HG02571 (cell line): ENCODE measurements around the gene CPNE8.
A peak's percentile ranks its signal among the peaks of the same experiment; 100 is the strongest.
"Not testable (repeated sequence)": the region's sequence is repeated elsewhere in the genome, so short reads cannot be mapped to it uniquely, and the experiment has no call there.

Source experiments
- ATAC-seq: cut with Tn5 transposase; IDR thresholded peaks from one replicate; pipeline ENCODE4 v1.9.1; 2021; ENCODE audit warnings: mild to moderate bottlenecking, moderate library complexity; ENCODE audit not compliant: unreplicated experiment

The CPNE8 gene

DNA sequence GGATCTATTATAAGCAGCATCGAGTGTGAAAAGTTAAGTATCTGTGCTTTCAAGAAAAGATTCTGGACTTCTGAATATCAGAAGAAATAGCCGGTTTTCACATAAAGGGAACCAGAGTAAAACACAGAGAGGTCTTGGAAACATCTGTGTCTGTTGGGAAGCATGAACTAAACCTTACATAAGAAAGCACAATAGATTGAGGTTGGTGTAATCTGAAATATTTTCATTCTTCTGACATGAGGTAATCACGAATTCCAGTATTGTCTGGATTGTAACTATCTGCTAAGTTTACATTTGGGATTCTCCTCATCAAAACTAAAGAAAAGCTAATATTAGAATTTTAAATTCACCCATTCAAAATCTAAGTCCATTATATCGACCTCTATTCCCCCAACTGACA is 161.3 kb downstream of the CPNE8 start:
- no peak for ATAC-seq

DNA sequence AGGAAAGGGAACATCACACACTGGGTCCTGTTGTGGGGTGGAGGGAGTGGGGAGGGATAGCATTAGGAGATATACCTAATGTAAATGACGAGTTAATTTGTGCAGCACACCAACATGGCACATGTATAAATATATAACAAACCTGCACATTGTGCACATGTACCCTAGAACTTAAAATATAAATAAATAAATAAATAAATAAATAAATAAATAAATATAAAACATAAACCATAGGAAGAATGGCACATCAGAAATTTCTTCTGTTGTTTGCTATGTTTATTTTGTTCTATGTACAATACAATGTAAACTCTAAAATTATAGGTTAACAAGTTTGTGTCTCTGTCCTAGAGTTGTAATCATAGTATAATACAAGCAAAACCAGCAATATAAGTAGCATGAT is 162.9 kb downstream of the CPNE8 start:
- ATAC-seq, result not testable (repeated sequence)

DNA sequence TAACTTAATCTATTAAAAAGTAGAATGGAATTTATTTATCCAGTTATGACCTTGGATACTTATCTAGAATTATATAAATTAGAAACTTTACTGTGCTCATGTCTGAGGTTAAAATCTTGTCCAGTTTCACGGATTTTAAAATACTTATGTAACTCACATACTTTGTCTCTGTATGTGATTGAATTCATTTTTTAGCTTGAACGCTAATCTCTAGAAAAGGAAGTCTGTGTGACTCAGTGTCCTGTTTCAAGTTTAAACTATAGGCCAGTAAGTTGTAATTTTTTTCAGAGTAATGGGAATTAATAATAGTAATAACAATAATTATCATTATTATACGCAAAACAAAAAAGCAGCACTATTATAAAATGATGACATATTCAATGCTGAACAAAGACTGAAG is 168.6 kb downstream of the CPNE8 start:
- no peak for ATAC-seq

DNA sequence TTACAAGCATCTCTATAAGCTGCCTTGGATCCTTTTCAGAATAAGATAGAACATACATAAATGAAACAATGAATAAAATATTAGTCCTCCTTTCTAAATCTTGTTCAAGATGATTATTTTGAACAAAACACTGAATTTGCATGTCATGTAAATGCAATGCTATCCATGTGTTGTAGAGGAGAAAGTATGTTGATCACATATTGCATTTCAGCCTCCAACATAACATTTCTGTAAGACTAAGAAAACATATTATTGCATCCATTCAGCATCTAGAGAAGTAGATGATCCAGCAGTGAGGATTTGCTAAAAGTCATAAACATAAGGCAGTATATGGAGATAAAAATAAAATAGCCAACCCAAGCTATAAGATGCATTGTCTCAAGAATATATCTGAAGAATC is 172.6 kb downstream of the CPNE8 start:
- no peak for ATAC-seq

DNA sequence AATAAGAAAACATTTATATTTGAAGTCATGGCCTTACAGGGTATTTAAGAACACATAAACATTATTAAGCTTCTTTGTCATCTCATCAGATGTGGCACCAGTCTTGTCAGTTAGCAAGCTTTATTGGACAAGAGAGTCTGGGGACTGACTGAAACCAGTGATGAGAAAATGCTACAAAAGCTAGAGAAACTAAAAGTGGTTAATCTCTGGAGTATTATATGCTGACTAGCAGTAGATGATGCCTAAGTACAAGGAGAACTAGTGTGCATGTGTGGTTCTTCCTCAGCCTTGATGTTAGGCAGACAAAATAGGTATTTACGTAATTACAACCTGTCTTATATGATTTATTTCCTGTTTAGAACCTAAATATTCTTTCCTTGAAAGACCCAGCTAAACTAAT is 176.5 kb downstream of the CPNE8 start:
- ATAC-seq, result no peak

DNA sequence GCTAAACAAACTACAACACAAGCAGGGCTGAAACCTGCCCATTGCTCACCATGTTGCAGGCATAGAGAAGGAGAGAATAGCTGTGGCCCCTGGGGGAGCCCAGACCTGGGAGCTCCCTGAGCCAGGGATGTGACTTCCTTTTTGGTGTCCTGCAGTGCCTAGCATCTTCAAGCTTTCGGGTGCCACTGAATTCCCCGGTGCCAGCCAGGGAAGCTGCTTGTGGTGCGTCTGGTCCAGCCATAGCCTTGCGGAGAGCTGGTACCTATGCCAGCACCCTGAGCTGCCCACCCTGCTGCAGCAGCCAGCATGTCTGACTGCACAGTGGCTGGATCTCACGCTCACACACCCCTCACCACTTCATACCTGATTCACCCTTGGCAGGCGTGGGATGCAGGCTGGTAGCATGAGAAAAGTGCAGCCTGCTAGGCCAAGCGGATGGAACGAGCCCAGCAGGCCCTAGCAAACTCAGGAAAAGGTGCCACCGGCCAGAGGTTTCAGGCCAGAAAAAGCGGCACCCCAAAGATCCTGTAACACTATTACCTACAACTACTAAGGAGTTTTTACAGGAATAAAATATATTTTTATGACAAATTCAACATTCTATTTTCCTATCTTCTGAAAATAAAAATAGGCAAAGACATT is 183.7 kb downstream of the CPNE8 start:
- no peak for ATAC-seq

DNA sequence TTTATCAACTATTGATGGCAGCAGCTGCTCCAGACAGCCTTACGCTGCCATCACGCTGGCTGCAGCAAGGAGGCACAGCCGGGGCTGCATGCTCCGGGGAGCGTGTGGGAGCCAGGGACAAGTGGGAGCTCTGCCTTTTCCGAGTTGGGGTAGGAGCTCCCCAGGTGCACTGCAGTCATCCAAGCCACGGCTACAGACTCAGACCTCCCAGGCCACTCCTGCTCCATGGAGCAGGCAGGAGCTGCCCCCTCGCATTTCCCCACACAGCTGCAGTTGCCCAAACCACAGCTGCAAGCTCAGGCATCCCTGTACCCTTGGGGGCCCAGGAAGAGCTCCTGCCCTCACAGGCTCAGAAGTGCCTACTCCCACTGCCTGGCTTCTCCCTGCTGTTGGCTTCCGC is 184.7 kb downstream of the CPNE8 start:
- ATAC-seq, result no peak

DNA sequence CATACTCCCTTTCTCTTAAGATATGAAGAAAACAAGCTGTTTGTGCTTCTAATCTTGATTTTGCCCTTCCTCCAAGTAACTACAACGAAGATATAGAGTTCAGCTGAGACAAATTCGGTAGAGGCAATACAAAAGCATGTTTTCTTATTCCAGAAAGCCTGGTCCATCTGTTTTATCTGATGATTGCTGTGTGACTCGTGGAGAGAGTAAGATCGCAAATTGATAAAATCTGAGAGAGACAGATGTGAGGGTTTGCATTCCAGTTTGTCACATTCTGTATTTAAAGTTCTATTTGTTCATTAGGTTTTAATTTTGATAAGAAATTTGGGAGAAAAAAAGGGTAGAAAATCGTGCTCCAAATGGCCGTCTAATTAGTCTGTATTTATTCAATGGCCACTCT is 192.1 kb downstream of the CPNE8 start:
- no peak for ATAC-seq

DNA sequence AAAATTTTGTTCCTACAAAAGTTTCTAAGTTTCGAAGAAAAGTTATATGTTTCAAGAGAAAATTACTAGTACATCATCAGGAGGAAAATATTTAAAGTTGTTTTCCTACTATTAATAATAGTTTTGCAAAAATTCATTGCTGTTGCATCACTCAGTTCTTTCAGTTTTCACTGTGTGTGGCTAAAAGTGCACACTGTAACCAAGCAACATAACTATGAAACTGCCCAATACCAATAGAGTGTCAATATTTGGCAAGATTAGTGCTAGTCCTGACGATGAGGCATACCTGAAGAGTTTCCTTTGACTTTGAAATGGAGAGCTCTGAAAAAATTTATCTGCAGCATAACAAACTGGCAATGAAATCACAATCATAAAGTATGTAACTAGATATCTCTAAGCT is 194.3 kb downstream of the CPNE8 start:
- peak; percentile 87 for ATAC-seq

DNA sequence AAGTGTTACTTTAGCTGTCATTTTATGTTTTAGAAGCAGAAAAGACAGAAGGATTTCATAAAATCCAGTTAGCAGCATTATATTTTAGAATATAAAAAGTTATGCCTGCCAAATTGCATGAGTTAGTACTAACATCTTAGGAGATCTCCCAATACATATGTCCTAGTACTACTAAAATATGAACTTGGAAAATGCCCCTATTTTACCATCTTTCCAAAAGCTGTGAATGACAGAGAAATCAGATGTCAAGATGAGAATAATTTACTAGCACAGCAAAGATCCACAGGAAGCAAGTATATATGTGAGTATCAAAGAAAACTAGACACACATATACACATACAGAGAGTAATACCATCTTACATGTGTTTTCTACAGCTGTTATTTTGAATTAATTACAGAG is 196.9 kb downstream of the CPNE8 start:
- no peak for ATAC-seq

DNA sequence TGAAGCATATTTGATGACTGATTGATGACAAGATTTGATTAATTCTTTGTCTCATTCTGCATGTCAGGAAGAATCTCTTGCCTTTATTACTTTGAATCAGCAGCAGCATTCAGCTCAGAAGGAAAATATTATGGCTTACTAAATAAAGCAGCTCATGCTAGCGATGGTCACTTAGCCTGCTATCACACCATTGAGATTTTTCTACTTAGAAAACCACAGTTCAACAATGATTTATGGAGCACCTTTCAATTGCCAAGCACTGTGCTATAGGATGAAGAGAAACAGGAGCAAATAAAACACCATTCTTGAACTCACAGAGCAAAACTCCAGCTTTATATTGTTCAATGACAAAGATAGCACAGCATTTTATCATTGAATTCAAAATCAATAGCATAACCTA is 197.7 kb downstream of the CPNE8 start:
- no peak for ATAC-seq

DNA sequence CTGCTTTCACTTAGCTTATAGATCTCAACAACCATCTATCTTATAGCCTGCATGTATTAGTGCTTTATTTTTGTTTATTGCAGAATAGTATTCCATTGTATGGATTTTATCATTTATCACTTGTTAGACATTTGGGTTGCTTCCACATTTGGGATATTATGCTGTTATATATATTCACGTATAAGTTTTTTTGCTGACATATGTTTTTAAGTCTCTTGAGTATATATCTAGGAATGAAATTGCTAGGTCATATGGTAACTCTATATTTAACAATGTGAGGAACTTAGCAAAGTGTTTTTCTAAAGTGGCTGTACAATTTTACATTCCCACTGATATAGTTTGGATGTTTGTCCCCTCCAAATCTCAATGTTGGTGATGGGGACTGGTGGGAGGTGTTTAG is 208.1 kb downstream of the CPNE8 start:
- ATAC-seq, result no peak

DNA sequence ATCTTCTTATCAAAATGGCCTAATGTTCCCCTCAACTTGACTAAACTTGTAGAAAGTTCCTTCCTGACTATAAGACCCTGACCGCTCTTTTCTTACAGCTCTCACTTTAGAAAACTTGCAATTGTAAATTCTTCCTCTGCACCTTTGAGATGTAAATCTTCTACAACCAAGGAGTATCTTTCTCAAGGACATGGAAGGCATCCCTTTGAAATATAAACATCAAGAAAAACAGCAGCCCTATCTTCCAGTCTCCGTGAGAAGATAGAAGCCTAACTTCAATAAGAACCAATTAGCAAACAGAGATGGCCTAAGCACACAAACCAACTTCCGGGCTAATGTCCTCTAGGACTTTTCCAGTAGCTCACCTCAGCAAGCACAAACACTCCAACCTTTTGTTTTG is 210.3 kb downstream of the CPNE8 start:
- ATAC-seq, result no peak

DNA sequence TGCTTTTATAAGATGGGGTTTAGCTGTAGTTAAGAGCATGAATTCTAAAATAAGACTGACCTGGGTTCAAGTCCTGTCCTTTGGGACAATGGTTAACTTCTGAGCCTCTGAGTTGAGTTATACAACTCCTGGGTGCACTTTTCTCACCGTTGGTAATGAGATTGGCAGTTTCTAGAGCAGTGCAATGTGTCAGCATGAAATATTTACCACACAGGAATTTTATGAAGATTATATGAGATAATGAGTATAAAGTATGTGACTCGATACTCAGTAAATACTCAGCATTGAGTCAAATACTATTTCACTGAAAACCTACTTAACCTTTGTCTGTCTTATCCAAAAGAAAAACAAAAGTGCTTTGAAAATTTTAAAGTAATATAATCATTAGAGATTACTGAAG is 214.2 kb downstream of the CPNE8 start:
- no peak for ATAC-seq

DNA sequence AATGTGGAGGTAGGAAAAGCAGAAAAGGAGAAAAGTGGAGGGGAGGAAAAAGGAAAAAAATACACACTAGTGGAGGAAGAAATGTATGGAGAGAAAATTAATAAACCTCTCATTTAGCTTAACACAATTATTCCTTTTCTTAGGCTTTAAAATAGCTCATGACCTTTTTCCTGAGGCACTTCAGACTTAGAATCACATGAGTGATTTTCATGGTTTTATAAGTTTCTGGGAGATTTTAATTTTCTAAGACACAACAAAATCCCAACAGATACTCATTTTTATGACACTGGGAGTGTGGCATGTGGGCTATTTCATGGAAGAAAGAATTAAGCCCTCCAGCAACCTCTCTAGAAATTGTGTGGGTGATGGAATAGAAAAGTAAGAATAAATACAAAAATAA is 214.7 kb downstream of the CPNE8 start:
- no peak for ATAC-seq

DNA sequence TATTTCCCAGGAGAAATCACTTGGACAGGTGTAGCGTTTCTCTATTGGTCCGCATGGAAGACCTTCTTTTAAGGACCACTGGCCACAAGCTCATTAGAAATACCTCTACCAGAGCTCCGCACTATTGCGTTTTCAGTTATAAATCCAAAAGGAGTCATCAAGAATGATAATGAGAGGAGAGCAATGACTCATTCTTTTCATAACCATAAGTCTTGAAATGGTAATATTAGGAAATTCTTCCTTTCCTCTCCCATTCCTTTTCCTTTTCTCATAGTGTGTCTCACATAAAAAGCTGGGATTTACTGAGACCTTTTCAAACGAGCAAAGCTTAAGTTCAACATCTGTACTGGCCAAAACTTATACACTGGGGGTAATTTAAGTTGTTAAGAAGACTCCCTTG is 215.7 kb downstream of the CPNE8 start:
- no peak for ATAC-seq

DNA sequence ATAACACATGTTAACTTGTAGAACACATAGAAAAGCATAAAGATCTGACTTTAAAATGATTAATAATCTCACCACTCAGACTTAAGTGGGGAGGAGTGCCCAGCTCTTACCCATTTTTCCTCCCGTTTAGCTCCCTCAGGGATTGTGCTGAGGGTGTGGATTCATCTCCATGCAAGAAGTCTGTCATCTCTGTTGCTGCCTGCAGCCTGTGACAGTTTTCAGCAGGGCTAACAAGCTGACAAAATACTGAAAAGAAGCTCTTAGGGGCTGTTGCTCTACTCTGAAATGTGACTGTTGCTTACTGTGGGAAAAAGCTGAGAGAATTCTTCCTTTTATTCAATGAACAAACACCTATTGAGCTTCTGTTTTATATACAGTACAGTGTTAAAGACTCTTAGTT is 216.2 kb downstream of the CPNE8 start:
- ATAC-seq, result no peak

DNA sequence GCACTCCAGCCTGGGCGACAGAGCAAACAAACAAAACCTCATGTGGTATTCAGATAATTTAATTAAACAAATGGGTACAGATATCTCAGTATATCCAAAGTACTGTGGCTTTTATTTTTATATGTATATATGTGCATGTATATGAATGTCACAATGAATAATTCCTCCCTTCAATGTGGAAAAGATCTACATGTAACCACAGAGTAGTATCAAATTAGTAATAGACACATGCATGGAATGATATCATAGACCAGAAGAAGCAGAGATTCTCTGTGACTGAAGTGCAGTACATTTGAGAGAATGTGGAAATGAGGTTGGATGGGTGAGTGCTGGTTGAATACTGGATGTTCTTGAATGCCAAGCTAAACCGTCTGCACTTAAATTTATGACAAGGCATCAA is 222.9 kb downstream of the CPNE8 start:
- ATAC-seq, result no peak

DNA sequence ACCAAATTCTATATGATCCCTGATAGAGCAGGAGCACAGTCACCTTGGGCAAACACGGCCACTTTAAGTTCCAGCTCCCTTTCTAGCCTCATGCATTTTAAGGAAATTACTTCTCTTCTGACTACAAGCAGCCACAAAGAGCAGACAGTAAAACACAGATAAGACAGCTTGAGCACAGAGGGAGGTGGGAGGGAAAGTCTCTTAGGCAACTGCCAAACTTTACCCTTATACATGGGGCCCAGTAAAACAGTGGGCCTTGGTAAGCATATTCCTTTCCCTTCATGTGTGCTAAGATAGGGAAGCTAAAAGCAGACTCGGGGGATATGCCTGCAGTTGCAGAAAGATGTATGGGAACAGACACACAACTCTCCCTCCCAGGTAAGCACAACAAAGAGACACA is 235.9 kb downstream of the CPNE8 start:
- ATAC-seq, result no peak

DNA sequence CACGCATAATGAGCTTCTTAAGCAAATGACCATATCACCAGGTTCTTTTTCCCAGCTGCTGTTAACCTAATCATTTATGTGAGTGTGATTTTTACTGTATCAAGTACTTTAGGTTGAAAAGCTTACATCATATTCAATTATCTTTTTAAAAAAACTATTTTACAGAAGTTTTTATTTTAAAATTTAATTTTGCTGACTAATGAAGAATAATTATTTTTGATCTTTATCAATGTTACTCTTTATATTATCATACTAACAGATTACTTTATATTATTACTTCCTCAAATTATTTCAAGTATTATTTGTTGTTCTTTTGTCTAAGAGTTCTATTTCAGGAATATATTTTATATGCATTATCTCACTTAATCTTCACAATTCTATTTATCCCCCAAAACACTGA is 236.3 kb downstream of the CPNE8 start:
- no peak for ATAC-seq

DNA sequence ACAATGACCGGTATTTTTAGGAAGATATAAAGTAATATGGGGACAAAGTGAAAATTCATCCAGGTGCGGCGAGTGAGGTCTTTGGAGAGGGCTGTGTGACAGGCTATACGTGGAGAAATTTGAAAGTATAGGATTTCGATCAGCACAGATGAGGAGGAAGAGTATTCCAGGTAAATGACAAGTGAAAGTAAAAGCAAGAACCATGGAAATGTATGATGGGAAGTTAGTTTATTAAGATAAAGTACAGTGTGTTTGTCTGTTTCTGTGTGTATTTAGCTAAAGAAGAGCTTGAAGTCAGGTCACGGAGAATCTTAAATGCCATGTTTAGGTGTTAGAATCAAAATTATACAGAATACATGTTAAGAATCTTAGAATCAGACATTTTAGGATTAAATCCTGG is 239.0 kb downstream of the CPNE8 start:
- ATAC-seq, result no peak

DNA sequence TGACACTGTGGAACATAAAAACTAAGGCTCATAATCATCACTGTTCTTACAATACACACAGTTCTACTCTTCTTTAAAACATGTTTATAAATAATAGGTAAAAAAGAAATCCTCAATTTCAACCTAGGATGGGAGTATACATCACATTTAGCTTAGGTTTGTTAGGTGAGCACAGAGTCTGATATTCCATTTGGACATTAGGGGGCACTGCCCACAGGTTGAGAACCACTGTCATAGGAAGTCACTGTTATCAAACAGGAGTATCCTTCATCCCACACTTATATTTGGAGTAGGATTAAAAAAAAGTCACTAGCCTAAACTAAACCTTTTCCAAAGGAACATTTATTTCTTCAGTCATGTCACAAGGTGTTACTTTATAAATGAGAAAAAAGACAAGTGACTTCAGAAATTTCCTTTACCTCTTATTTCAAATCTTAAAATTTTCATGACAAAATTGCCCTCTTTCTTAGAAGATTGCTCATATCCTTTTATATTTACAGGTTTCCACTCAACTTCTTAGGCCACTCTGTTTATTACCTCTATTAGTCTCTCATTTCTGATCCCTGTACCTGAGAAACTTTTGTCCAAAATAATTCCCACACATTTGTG is 240.6 kb downstream of the CPNE8 start:
- ATAC-seq, result no peak

DNA sequence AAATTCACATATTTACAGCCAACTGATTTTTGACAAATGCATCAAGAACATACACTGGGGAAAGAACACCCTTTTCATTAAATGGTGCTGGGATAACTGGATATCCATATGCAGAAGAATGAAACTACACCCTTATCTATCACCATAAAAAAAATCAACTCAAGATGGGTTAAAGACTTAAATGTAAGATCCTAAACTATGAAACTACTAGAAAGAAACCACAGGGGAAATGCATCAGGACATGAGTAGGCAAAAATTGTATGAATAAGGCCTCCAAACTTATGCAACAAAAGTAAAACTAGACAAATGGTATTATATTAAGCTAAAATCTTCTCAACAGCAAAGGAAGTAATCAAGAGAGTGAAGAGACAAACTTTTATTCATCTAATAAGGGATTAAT is 242.6 kb downstream of the CPNE8 start:
- ATAC-seq, result no peak
